Keratinocyte (primary cell): Measurements from ENCODE around the gene VPS26B.

Experiments used
- EZH2 ChIP-seq: IDR thresholded peaks from one replicate; pipeline ENCODE4 v1.6.1; 2012; ENCODE audit warnings: inconsistent platforms, mild to moderate bottlenecking, low read length, moderate library complexity
- TF ChIP-seq, protein P1 (sequence below), 3 experiments: IDR thresholded peaks in 1 of 3; conservative IDR thresholded peaks in 1 of 3; optimal IDR thresholded peaks in 1 of 3; 2 replicates in 2 of 3; 3 replicates in 1 of 3; pipeline versions ENCODE3 to v1.5.1; 2011; ENCODE audit warnings: low read length in 3 of 3, mild to moderate bottlenecking in 3 of 3, moderate library complexity in 2 of 3, control low read depth in 1 of 3, inconsistent platforms in 1 of 3; ENCODE audit not compliant: insufficient read depth in 2 of 3; ENCODE audit errors: extremely low read depth in 1 of 3

DNA sequence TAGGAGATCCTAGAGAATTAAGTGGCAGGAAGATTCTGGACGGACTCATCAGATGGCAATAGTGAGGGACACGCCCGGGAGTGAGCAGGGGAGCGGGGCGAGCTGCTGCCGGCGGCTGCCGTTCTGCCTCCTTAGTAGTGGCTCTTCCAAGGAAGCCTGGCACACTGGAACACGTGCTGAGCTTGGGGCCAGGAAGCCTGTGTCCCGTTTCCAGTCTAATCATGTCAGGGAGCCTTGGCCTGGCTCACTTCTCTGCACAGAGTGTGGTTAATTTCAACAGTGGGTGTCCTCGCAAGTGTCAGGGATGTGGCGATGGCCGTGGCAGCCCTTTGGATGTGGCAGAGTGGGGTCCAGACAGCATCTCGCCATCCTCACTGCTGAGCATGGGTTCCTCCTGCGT lies 68.2 kb downstream of the VPS26B start:
- TF ChIP-seq, protein P1, sequence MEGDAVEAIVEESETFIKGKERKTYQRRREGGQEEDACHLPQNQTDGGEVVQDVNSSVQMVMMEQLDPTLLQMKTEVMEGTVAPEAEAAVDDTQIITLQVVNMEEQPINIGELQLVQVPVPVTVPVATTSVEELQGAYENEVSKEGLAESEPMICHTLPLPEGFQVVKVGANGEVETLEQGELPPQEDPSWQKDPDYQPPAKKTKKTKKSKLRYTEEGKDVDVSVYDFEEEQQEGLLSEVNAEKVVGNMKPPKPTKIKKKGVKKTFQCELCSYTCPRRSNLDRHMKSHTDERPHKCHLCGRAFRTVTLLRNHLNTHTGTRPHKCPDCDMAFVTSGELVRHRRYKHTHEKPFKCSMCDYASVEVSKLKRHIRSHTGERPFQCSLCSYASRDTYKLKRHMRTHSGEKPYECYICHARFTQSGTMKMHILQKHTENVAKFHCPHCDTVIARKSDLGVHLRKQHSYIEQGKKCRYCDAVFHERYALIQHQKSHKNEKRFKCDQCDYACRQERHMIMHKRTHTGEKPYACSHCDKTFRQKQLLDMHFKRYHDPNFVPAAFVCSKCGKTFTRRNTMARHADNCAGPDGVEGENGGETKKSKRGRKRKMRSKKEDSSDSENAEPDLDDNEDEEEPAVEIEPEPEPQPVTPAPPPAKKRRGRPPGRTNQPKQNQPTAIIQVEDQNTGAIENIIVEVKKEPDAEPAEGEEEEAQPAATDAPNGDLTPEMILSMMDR (optimal IDR thresholded peaks at IDR 0.05 in 1 of 3, IDR thresholded peaks at IDR 0.05 in 1 of 3, conservative IDR thresholded peaks at IDR 0.05 in 1 of 3; ENCODE audit: extremely low read depth in 1 of 3, insufficient read depth in 2 of 3, low read length in 3 of 3), result no peak
- no peak for TF ChIP-seq EZH2
